K562 (cell line): Measurements from ENCODE around the gene DOP1B. TPM values are rescaled to one million over a fixed set of nuclear protein-coding genes. Genes with fewer than 3 reads are reported as not detected.

Experiments used
- ATAC-seq: fragments of 200-7000 bp; cut with Tn5 transposase; 3 replicates; pipeline ENCODE4 v1.9.1; 2020; ENCODE audit warnings: moderate library complexity
- BruUV-seq: library from RNA; stranded (reverse); fragments of 400-500 nt; replicated peaks from 2 replicates; lab custom pipeline; 2021; lab: Mats Ljungman, UMichigan
- CTCF ChIA-PET: fragments of 300-600 bp; formaldehyde crosslinking; extraction: SDS; loops from one replicate; lab custom pipeline; 2021; ENCODE audit warnings: low intra/inter-chr PET ratio; lab: Yijun Ruan, JAX
- POLR2A ChIA-PET: fragments of 300-600, 350-650 bp; sonication (Branson Sonifier 250); formaldehyde crosslinking; extraction: SDS; loops from one replicate; lab custom pipeline; 2021; ENCODE audit warnings: antibody characterized with exemption, inconsistent platforms; lab: Yijun Ruan, JAX
- DNase-seq, 4 experiments: peaks; one replicate each; pipeline versions ENCODE4 v3.0.0 to v3.0.0-alpha.2; 2011 to 2018; ENCODE audit warnings: low spot score in 3 of 4, mixed read lengths in 3 of 4; ENCODE audit errors: extremely low read depth in 1 of 4
- FAIRE-seq: peaks from 2 replicates; lab custom pipeline; 2011; peaks lifted over from hg19 to GRCh38; lab: Jason Lieb, UNC
- H2AFZ ChIP-seq: 2 replicates; pipeline ENCODE4 v1.6.0; 2011; ENCODE audit warnings: low read depth, low read length, control low read depth, inconsistent platforms
- H3K27ac ChIP-seq: fragments of 200-600 bp; 3 replicates; pipeline ENCODE4 v1.8.0; 2011; ENCODE audit warnings: low read depth, mild to moderate bottlenecking, control low read depth, inconsistent platforms, low read length, moderate library complexity, mixed read lengths; ENCODE audit errors: extremely low read depth
- H3K27me3 ChIP-seq, 2 experiments: fragments of 300-600 bp in 1 of 2; 2 replicates in 1 of 2; 3 replicates in 1 of 2; pipeline versions ENCODE4 v1.6.0 to v1.8.0; 2011; ENCODE audit warnings: inconsistent platforms in 2 of 2, low read length in 2 of 2, mild to moderate bottlenecking in 1 of 2, mixed read lengths in 1 of 2, moderate library complexity in 1 of 2; ENCODE audit not compliant: control insufficient read depth in 2 of 2, insufficient read depth in 2 of 2
- H3K36me3 ChIP-seq: fragments of 300-600 bp; 3 replicates; pipeline ENCODE4 v1.8.0; 2011; ENCODE audit warnings: mild to moderate bottlenecking, low read length, inconsistent platforms; ENCODE audit not compliant: control insufficient read depth, insufficient read depth
- H3K4me1 ChIP-seq, 2 experiments: fragments of 200-600 bp in 1 of 2; replicated peaks in 1 of 2; 2 replicates in 1 of 2; 3 replicates in 1 of 2; pipeline versions ENCODE4 v1.5.1 to v1.8.0; 2011; ENCODE audit warnings: inconsistent platforms in 2 of 2, low read length in 2 of 2, mild to moderate bottlenecking in 1 of 2, mixed read lengths in 1 of 2, moderate library complexity in 1 of 2; ENCODE audit not compliant: control insufficient read depth in 2 of 2, insufficient read depth in 2 of 2
- H3K4me2 ChIP-seq: 2 replicates; pipeline ENCODE4 v1.6.1; 2011; ENCODE audit warnings: low read length, control low read depth, inconsistent platforms, mixed read lengths; ENCODE audit not compliant: insufficient read depth
- H3K4me3 ChIP-seq: fragments of 200-600 bp; sonication (generic), shearing (Covaris generic); 2 replicates; pipeline ENCODE4 v1.5.1; 2016; ENCODE audit warnings: control low read depth, inconsistent platforms
- H3K79me2 ChIP-seq: fragments of 200-600 bp; 3 replicates; pipeline ENCODE4 v1.8.0; 2011; ENCODE audit warnings: low read length, inconsistent platforms; ENCODE audit not compliant: control insufficient read depth, insufficient read depth
- H3K9ac ChIP-seq, 2 experiments: 2 replicates each; pipeline versions ENCODE4 v1.6.0 to v1.6.1; 2011; ENCODE audit warnings: low read depth in 2 of 2, low read length in 2 of 2, control low read depth in 1 of 2, inconsistent platforms in 1 of 2, mild to moderate bottlenecking in 1 of 2, mixed read lengths in 1 of 2; ENCODE audit not compliant: insufficient read depth in 1 of 2
- H3K9me1 ChIP-seq: one replicate; pipeline ENCODE4 v1.6.0; 2011; ENCODE audit warnings: inconsistent platforms, mild to moderate bottlenecking, low read length, moderate library complexity; ENCODE audit not compliant: control insufficient read depth, insufficient read depth
- H3K9me3 ChIP-seq: replicated peaks from 2 replicates; pipeline ENCODE4 v1.5.1; 2011; ENCODE audit warnings: low read depth, low read length, inconsistent platforms; ENCODE audit not compliant: control insufficient read depth, insufficient read depth
- H4K20me1 ChIP-seq: replicated peaks from 2 replicates; pipeline ENCODE4 v1.6.1; 2011; ENCODE audit warnings: low read length, inconsistent platforms, mixed read lengths; ENCODE audit not compliant: control insufficient read depth, insufficient read depth
- CHD2 ChIP-seq: IDR thresholded peaks from 2 replicates; pipeline ENCODE4 v1.6.1; 2011; ENCODE audit warnings: low read depth, low read length
- E2F3 ChIP-seq: fragments of 250-450 bp; sonication (Bioruptor Pico); IDR thresholded peaks from 2 replicates; pipeline ENCODE4 v1.4.0; 2020; ENCODE audit warnings: mild to moderate bottlenecking
- RBM15 ChIP-seq: fragments of 200-400 bp; formaldehyde crosslinking; IDR thresholded peaks from 2 replicates; pipeline ENCODE4 v1.6.1; 2018; ENCODE audit warnings: mild to moderate bottlenecking, low read length, moderate library complexity; ENCODE audit not compliant: insufficient read depth
- SMARCA5 ChIP-seq: fragments of 450-650 bp; IDR thresholded peaks from 2 replicates; pipeline ENCODE4 v1.6.1; 2016
- WGBS: fragments of 100-300 bp; shearing (Covaris generic); methylation state at CpG from one replicate; pipeline ENCODE4 v1.1.6; 2016; ENCODE audit warnings: low coverage, mixed read lengths; ENCODE audit not compliant: insufficient coverage; ENCODE audit errors: missing lambda C conversion rate; 5-methylcytosine and 5-hydroxymethylcytosine counted together
- in situ Hi-C: fragments of 300-500 bp; cut with MboI; formaldehyde crosslinking; loops from 4 replicates; pipeline ENCODE4 v1.15.0; 2018; ENCODE audit warnings: inconsistent platforms, mixed read lengths
- intact Hi-C: fragments of 100-400 bp; cut with micrococcal nuclease; formaldehyde crosslinking; loops from 2 replicates; pipeline ENCODE4 v1.14.2; 2022
- polyA plus RNA-seq, 8 experiments: library from polyadenylated mRNA; depleted of rRNA in 4 of 8; stranded (reverse) in 5 of 8; unstranded in 3 of 8; fragments of >200 nt; fragmentation: Nextera tagmentation in 2 of 8; fragmentation: Illumina TruSeq in 1 of 8; extraction: Ambion mirVana in 2 of 8; extraction: Trizol in 1 of 8; gene quantifications; 2 replicates each; pipeline versions ENCODE4 v1.2.1 to v1.2.3, GENCODE V29; 2011 to 2014; ENCODE audit warnings: inconsistent platforms in 1 of 8, missing spikeins in 1 of 8
- total RNA-seq, 7 experiments: library from RNA; depleted of rRNA in 6 of 7; stranded (reverse); fragments of >200 nt in 6 of 7; fragmentation: Illumina TruSeq in 2 of 7; extraction: Trizol in 2 of 7; gene quantifications; 2 replicates each; pipeline versions ENCODE4 v1.2.1 to v1.2.3, GENCODE V29; 2011 to 2021; ENCODE audit warnings: low replicate concordance in 1 of 7
- TF ChIP-seq, protein P1 (sequence below): sonication (generic); formaldehyde crosslinking; IDR thresholded peaks from 2 replicates; pipeline ENCODE4 v1.8.0; 2022; ENCODE audit warnings: missing genetic modification reagents, mild to moderate bottlenecking, moderate library complexity, borderline replicate concordance
- TF ChIP-seq, protein P2 (sequence below): fragments of 250-450 bp; sonication (Bioruptor Pico); IDR thresholded peaks from 2 replicates; pipeline ENCODE4 v1.4.0; 2020
- TF ChIP-seq, protein P3 (sequence below): sonication (generic); formaldehyde crosslinking; IDR thresholded peaks from 2 replicates; pipeline ENCODE4 v1.5.0; 2020; ENCODE audit warnings: missing genetic modification reagents
- TF ChIP-seq, protein P4 (sequence below): sonication (generic); formaldehyde crosslinking; IDR thresholded peaks from 2 replicates; pipeline ENCODE4 v1.8.0; 2023; ENCODE audit warnings: mild to moderate bottlenecking, missing genetic modification reagents

Gene DOP1B
- total and polyA plus RNA-seq, 9 of the 15 experiments (the other 6 are each of a cell fraction or from before 2014, with no cell fraction given): 0.04 to 2.2 (median 0.68) TPM

DNA sequence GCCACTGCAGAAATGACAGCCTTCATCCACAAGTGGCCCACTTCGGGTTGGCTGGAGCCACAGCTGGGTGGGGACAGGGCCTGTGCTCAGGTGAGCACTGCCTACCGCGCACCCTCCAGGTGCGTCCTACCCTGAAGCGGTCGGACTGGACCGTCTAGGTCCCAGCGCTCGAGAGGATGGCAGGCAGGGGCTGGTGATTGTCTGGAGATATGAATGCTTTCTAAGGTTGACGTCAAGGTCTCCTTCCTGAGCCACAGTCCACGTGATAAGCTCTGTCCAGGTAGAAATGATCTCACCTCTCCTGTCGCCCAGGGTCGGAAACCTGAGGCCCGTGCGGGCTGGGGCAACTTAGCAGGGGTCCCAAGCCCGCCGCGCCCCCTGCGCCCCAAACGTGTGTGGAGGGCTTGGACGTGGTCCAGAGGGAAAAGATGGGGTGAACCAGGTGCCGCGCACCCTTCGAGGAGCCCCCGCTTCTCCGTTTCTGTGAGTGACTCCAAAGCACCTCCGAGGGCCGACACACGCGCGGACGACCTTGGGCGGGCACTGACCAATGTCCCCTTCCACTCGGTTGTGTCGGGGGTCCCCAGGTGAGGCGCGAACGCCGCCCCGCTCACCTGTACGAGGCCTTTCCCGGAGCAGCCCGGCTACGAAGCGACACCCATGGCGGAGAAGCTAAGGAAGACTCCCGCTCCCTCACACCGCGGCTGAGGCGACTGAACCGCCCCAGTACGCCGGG lies 853 bp upstream of the DOP1B start:
- CTCF ChIA-PET: no interaction called here
- DNase-seq: no peak
- TF ChIP-seq, protein P1, sequence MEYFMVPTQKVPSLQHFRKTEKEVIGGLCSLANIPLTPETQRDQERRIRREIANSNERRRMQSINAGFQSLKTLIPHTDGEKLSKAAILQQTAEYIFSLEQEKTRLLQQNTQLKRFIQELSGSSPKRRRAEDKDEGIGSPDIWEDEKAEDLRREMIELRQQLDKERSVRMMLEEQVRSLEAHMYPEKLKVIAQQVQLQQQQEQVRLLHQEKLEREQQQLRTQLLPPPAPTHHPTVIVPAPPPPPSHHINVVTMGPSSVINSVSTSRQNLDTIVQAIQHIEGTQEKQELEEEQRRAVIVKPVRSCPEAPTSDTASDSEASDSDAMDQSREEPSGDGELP (CRISPR knock-in tag): 0 out of 2 replicates have a peak, but pooled peaks have one; percentile 32
- TF ChIP-seq, protein P2, sequence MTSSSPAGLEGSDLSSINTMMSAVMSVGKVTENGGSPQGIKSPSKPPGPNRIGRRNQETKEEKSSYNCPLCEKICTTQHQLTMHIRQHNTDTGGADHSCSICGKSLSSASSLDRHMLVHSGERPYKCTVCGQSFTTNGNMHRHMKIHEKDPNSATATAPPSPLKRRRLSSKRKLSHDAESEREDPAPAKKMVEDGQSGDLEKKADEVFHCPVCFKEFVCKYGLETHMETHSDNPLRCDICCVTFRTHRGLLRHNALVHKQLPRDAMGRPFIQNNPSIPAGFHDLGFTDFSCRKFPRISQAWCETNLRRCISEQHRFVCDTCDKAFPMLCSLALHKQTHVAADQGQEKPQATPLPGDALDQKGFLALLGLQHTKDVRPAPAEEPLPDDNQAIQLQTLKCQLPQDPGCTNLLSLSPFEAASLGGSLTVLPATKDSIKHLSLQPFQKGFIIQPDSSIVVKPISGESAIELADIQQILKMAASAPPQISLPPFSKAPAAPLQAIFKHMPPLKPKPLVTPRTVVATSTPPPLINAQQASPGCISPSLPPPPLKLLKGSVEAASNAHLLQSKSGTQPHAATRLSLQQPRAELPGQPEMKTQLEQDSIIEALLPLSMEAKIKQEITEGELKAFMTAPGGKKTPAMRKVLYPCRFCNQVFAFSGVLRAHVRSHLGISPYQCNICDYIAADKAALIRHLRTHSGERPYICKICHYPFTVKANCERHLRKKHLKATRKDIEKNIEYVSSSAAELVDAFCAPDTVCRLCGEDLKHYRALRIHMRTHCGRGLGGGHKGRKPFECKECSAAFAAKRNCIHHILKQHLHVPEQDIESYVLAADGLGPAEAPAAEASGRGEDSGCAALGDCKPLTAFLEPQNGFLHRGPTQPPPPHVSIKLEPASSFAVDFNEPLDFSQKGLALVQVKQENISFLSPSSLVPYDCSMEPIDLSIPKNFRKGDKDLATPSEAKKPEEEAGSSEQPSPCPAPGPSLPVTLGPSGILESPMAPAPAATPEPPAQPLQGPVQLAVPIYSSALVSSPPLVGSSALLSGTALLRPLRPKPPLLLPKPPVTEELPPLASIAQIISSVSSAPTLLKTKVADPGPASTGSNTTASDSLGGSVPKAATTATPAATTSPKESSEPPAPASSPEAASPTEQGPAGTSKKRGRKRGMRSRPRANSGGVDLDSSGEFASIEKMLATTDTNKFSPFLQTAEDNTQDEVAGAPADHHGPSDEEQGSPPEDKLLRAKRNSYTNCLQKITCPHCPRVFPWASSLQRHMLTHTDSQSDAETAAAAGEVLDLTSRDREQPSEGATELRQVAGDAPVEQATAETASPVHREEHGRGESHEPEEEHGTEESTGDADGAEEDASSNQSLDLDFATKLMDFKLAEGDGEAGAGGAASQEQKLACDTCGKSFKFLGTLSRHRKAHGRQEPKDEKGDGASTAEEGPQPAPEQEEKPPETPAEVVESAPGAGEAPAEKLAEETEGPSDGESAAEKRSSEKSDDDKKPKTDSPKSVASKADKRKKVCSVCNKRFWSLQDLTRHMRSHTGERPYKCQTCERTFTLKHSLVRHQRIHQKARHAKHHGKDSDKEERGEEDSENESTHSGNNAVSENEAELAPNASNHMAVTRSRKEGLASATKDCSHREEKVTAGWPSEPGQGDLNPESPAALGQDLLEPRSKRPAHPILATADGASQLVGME (CRISPR knock-in tag): 0 out of 2 replicates have a peak, but pooled peaks have one; percentile 50
- TF ChIP-seq, protein P3, sequence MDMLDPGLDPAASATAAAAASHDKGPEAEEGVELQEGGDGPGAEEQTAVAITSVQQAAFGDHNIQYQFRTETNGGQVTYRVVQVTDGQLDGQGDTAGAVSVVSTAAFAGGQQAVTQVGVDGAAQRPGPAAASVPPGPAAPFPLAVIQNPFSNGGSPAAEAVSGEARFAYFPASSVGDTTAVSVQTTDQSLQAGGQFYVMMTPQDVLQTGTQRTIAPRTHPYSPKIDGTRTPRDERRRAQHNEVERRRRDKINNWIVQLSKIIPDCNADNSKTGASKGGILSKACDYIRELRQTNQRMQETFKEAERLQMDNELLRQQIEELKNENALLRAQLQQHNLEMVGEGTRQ: peak; percentile 13; the same call in 1 of the 2 replicates
- no peak for TF ChIP-seq RBM15
- TF ChIP-seq E2F3 (CRISPR knock-in tag): peak; percentile 56; the same call in 1 of the 2 replicates
- 0 out of 2 replicates have a peak, but pooled peaks have one; percentile 6 for TF ChIP-seq CHD2
- TF ChIP-seq, protein P4, sequence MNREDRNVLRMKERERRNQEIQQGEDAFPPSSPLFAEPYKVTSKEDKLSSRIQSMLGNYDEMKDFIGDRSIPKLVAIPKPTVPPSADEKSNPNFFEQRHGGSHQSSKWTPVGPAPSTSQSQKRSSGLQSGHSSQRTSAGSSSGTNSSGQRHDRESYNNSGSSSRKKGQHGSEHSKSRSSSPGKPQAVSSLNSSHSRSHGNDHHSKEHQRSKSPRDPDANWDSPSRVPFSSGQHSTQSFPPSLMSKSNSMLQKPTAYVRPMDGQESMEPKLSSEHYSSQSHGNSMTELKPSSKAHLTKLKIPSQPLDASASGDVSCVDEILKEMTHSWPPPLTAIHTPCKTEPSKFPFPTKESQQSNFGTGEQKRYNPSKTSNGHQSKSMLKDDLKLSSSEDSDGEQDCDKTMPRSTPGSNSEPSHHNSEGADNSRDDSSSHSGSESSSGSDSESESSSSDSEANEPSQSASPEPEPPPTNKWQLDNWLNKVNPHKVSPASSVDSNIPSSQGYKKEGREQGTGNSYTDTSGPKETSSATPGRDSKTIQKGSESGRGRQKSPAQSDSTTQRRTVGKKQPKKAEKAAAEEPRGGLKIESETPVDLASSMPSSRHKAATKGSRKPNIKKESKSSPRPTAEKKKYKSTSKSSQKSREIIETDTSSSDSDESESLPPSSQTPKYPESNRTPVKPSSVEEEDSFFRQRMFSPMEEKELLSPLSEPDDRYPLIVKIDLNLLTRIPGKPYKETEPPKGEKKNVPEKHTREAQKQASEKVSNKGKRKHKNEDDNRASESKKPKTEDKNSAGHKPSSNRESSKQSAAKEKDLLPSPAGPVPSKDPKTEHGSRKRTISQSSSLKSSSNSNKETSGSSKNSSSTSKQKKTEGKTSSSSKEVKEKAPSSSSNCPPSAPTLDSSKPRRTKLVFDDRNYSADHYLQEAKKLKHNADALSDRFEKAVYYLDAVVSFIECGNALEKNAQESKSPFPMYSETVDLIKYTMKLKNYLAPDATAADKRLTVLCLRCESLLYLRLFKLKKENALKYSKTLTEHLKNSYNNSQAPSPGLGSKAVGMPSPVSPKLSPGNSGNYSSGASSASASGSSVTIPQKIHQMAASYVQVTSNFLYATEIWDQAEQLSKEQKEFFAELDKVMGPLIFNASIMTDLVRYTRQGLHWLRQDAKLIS: peak; percentile 58; the same call in 1 of the 2 replicates
- TF ChIP-seq SMARCA5: no peak

More for the DNA sequence above, 853 bp upstream of the DOP1B start:
- Histone ChIP-seq H3K9ac (peak overlapping the region; percentile 48 to 95; a peak in 3 of 4 replicates), H3K4me1 (peaks cover 12 to 19% of the 10 kb centered on the region in 2 experiments; a peak in 4 of 5 replicates), H3K4me2 (peak overlapping the region; percentile 82), H3K27ac (no peak overlapping the region), H4K20me1 (no peaks in the 10 kb centered on the region), H3K9me3 (no peaks in the 10 kb centered on the region), H2AFZ (peak overlapping the region; percentile 95), H3K4me3 (peak overlapping the region; percentile 44), H3K36me3 (no peaks in the 10 kb centered on the region), H3K27me3 (peaks cover 6 to 26% of the 10 kb centered on the region in 2 experiments; a peak in 4 of 5 replicates), H3K79me2 (no peaks in the 10 kb centered on the region), H3K9me1 (no peaks in the 10 kb centered on the region)
- TSS peak; percentile 86 for BruUV-seq
- FAIRE-seq (no peak), ATAC-seq (no peak; the same call in 2 of the 3 replicates)
- in situ Hi-C loops (no loop called here), intact Hi-C loops (loop anchor here (1.0 kb wide), 1 partner anchor 166 kb away; no protein-coding TSS in a partner anchor)
- POLR2A ChIA-PET: interaction anchor here (0.7 to 1.1 kb wide), 3 partner anchors 95 to 1174 kb away, joined by 3 to 5 read pairs (median 3); partner anchors contain the start of gene SETD4
- 14% methylated on average over 45 of the region's 53 CpGs for WGBS
